BJ (cell line): ENCODE results near the gene GADD45G. TPM values are rescaled to one million over a fixed set of nuclear protein-coding genes. Genes with fewer than 3 reads are reported as not detected.

Source experiments
- CTCF ChIA-PET: fragments of 350-600 bp; formaldehyde crosslinking; extraction: SDS; loops from one replicate; lab custom pipeline; 2021; ENCODE audit warnings: antibody characterized with exemption, inconsistent platforms; lab: Yijun Ruan, JAX
- POLR2A ChIA-PET: fragments of 300-600 bp; sonication (Branson Sonifier 250); formaldehyde crosslinking; extraction: SDS; loops from one replicate; lab custom pipeline; 2021; ENCODE audit warnings: antibody characterized with exemption; lab: Charles Lee
- DNase-seq: peaks from one replicate; pipeline ENCODE4 v3.0.0-alpha.2; 2011; ENCODE audit warnings: low read depth
- H3K27me3 ChIP-seq: 2 replicates; pipeline ENCODE4 v1.6.0; 2011; ENCODE audit warnings: low read length; ENCODE audit not compliant: control insufficient read depth, insufficient read depth
- H3K36me3 ChIP-seq: 2 replicates; pipeline ENCODE4 v1.5.1; 2011; ENCODE audit warnings: low read length; ENCODE audit not compliant: control insufficient read depth, insufficient read depth
- H3K4me3 ChIP-seq: 2 replicates; pipeline ENCODE4 v1.5.1; 2011; ENCODE audit warnings: low read depth, mild to moderate bottlenecking, control low read depth, low read length
- CTCF ChIP-seq: IDR thresholded peaks from 2 replicates; pipeline ENCODE4 v1.5.1; 2011; ENCODE audit warnings: low read depth, mild to moderate bottlenecking, control low read depth, inconsistent platforms, low read length, moderate library complexity; ENCODE audit not compliant: insufficient read depth
- polyA plus RNA-seq: library from polyadenylated mRNA; depleted of rRNA; stranded (reverse); fragments of >200 nt; gene quantifications from 2 replicates; pipeline ENCODE4 v1.2.3, GENCODE V29; 2011

GADD45G gene
- polyA plus RNA-seq, 1 experiment: 0.07 TPM

- ChIA-PET CTCF (interaction anchor here (2.0 kb wide), 1 partner anchor 10 kb away, joined by 6 read pairs; no protein-coding TSS in a partner anchor), POLR2A (no interaction called here)
- TF ChIP-seq CTCF: no peak
- no peaks in the 10 kb centered on the region for H3K36me3 ChIP-seq
- DNase-seq: no peak
- H3K4me3 ChIP-seq: no peak overlapping the region
- peaks cover 3% of the 10 kb centered on the region; the same call in 1 of the 2 replicates for H3K27me3 ChIP-seq
Measured at GRCh38 chr9:89558948-89559347, 45.9 kb upstream of the GADD45G start.

GRCh38 chr9:89562186-89562814 is 42.5 kb upstream of the GADD45G start:
- no peaks in the 10 kb centered on the region for H3K36me3 ChIP-seq
- ChIA-PET CTCF (interaction anchor here (1.1 kb wide), 1 partner anchor 13 kb away, joined by 9 read pairs; no protein-coding TSS in a partner anchor), POLR2A (no interaction called here)
- no peak for TF ChIP-seq CTCF
- peaks cover 2% of the 10 kb centered on the region; the same call in 1 of the 2 replicates for H3K27me3 ChIP-seq
- no peak for DNase-seq
- no peak overlapping the region for H3K4me3 ChIP-seq

DNA sequence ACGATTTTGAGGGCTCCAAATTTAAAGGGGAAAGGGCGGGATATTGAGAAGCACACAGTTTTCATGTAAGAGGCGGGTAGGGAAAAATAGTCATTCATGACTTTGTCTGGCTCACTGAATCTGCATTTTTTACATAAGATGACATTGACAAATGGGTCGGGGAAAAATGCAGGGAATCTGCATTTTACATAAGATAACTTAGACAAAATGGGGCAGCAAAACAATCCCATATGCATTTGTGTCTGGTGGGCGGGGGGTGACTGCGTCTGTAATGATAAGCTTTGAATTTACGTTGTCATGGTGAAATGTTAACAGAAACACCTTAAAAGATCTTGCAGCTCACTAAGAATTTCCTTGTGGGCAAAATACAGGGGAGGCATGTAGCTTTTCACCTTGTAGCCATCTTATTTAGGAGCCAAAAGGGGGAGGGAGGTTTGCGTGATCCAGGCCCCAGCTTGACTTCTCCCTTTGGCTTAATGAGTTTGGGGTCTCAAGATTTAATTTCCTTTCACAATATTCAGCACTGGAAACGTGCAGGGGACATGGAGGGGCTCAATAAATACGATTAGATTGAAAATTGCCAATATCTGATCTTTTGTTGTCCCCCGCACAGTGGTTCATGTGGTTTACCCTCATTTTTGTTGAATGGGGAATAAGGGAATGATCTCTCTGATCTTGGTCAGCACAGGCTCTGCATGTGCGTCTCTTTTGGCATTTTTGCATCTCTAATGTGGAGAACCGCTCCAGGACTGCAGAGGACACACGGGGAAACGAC is 41.1 kb upstream of the GADD45G start:
- DNase-seq: no peak
- no peak for TF ChIP-seq CTCF
- Histone ChIP-seq H3K4me3 (no peak overlapping the region), H3K27me3 (no peaks in the 10 kb centered on the region), H3K36me3 (no peaks in the 10 kb centered on the region)
- ChIA-PET CTCF (interaction anchor here (0.8 kb wide), 1 partner anchor 14 kb away, joined by 3 read pairs; no protein-coding TSS in a partner anchor), POLR2A (no interaction called here)

DNA sequence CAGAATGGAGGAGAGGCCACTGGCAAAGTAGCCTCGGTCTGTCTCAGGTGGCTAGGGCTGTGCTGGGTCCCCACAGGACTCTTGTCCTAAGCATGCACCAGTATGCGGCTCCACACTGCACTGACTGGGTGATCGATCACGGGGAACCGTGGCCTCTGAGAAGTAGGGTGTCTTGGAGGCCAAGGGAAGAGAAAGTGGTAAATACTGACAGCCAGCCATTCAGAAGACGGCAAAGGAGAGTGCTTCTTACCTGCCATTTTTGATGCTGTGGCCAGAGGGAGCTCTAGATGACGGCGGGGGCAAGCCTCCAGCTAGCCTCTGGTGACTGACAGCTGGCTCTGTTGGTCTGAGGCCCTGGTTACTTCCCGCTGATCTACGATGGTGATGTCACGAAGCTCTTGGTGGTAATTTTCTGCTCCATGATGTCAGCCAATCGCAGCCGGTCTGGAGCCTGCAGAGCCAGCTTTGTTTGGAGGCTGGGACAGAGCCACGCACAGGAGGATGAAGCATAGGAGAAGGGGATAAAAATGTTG is 40.4 kb upstream of the GADD45G start:
- POLR2A ChIA-PET: no interaction called here
- no peaks in the 10 kb centered on the region for H3K36me3 ChIP-seq
- H3K27me3 ChIP-seq: no peaks in the 10 kb centered on the region
- no peak for TF ChIP-seq CTCF
- CTCF ChIA-PET: interaction anchor here (0.7 to 1.0 kb wide), 2 partner anchors 9 to 33 kb away, joined by 3 read pairs; no protein-coding TSS in a partner anchor
- DNase-seq: no peak
- no peak overlapping the region for H3K4me3 ChIP-seq

- H3K36me3 ChIP-seq: no peaks in the 10 kb centered on the region
- TF ChIP-seq CTCF: no peak
- CTCF ChIA-PET: no interaction called here
- no peak for DNase-seq
- no peak overlapping the region for H3K4me3 ChIP-seq
- POLR2A ChIA-PET: no interaction called here
- no peaks in the 10 kb centered on the region for H3K27me3 ChIP-seq
Measured at GRCh38 chr9:89567649-89568048, 37.2 kb upstream of the GADD45G start.
